Bone marrow (tissue), 2 donors: Measurements from ENCODE around the gene DMAP1.
A peak's percentile ranks its signal among the peaks of the same experiment; 100 is the strongest.

Source experiments
- DNase-seq, 2 donors: peaks; one replicate each; lab custom pipeline; 2025; lab: John Stamatoyannopoulos, UW

The DMAP1 gene

GRCh38 chr1:44229435-44230167 lies 16.3 kb downstream of the DMAP1 start:
- no peak for DNase-seq

GRCh38 chr1:44230796-44231195 lies 17.5 kb downstream of the DMAP1 start:
- DNase-seq = no peak

- no peak for DNase-seq
Observed at GRCh38 chr1:44233593-44233992, 20.3 kb downstream of the DMAP1 start.

GRCh38 chr1:44235808-44236207 lies 22.5 kb downstream of the DMAP1 start:
- DNase-seq = no peak

- no peak for DNase-seq
Observed at GRCh38 chr1:44236490-44237272, 23.4 kb downstream of the DMAP1 start.

GRCh38 chr1:44237721-44238457 lies 24.6 kb downstream of the DMAP1 start:
- DNase-seq = peak; percentile 14 to 42

GRCh38 chr1:44238660-44239059 lies 25.4 kb downstream of the DMAP1 start:
- no peak for DNase-seq

- no peak for DNase-seq
Observed at GRCh38 chr1:44239331-44239960, 26.2 kb downstream of the DMAP1 start.

GRCh38 chr1:44239961-44240371 lies 26.7 kb downstream of the DMAP1 start:
- no peak for DNase-seq

- no peak for DNase-seq
Observed at GRCh38 chr1:44240802-44241671, 27.8 kb downstream of the DMAP1 start.

GRCh38 chr1:44242746-44243145 lies 29.5 kb downstream of the DMAP1 start:
- DNase-seq = no peak

- DNase-seq = no peak
Observed at GRCh38 chr1:44243782-44244495, 30.7 kb downstream of the DMAP1 start.

- DNase-seq = no peak
Observed at GRCh38 chr1:44244986-44245385, 31.7 kb downstream of the DMAP1 start.

GRCh38 chr1:44246806-44247205 lies 33.5 kb downstream of the DMAP1 start:
- DNase-seq = no peak

- DNase-seq = no peak
Observed at GRCh38 chr1:44249543-44249942, 36.3 kb downstream of the DMAP1 start.

- DNase-seq = no peak
Observed at GRCh38 chr1:44250068-44250781, 37.0 kb downstream of the DMAP1 start.

- DNase-seq = no peak
Observed at GRCh38 chr1:44251486-44251885, 38.2 kb downstream of the DMAP1 start.

- no peak for DNase-seq
Observed at GRCh38 chr1:44251989-44252671, 38.9 kb downstream of the DMAP1 start.

- no peak for DNase-seq
Observed at GRCh38 chr1:44254392-44254910, 41.2 kb downstream of the DMAP1 start.
